Heart right ventricle (tissue), 16 donors: ENCODE measurements around the gene SDC1. TPM values are rescaled to one million over a fixed set of nuclear protein-coding genes. Genes with fewer than 3 reads are reported as not detected.
A peak's percentile ranks its signal among the peaks of the same experiment; 100 is the strongest.
"Not testable (repeated sequence)": the region's sequence is repeated elsewhere in the genome, so short reads cannot be mapped to it uniquely, and the experiment has no call there.

Experiments
- ATAC-seq, 8 donors: fragments of 200-7000 bp; cut with Tn5 transposase; one replicate each; pipeline ENCODE4 v1.9.1; 2020; ENCODE audit warnings: mild to moderate bottlenecking in 8 of 8, moderate library complexity in 8 of 8, moderate number of reproducible peaks in 1 of 8
- DNase-seq, 2 donors: peaks; one replicate each; pipeline ENCODE4 v3.0.0-alpha.2; 2020
- H3K27ac ChIP-seq, 10 donors: fragments of 200-600 bp; sonication (generic) in 2 of 10; one replicate each; pipeline versions ENCODE4 v1.5.0 to v1.8.0; 2020 to 2022; ENCODE audit warnings: mild to moderate bottlenecking in 3 of 10
- H3K27me3 ChIP-seq, 7 donors: fragments of 200-600 bp; one replicate each; pipeline ENCODE4 v1.8.0; 2021 to 2022; ENCODE audit warnings: mild to moderate bottlenecking in 2 of 7
- H3K36me3 ChIP-seq, 9 donors: fragments of 200-600 bp; sonication (generic) in 1 of 9; one replicate each; pipeline versions ENCODE4 v1.5.0 to v1.8.0; 2020 to 2022; ENCODE audit warnings: mild to moderate bottlenecking in 2 of 9
- H3K4me1 ChIP-seq, 9 donors: fragments of 200-600 bp; sonication (generic) in 1 of 9; one replicate each; pipeline versions ENCODE4 v1.5.0 to v1.8.0; 2020 to 2022; ENCODE audit warnings: mild to moderate bottlenecking in 4 of 9
- H3K4me3 ChIP-seq, 10 donors: fragments of 200-600 bp; sonication (generic) in 2 of 10; one replicate each; pipeline versions ENCODE4 v1.5.0 to v1.8.0; 2020 to 2022; ENCODE audit warnings: mild to moderate bottlenecking in 7 of 10, moderate library complexity in 2 of 10
- H3K9me3 ChIP-seq, 11 donors: fragments of 200-600 bp in 10 of 11; sonication (generic) in 2 of 11; one replicate each; pipeline versions ENCODE4 v1.5.0 to v1.8.0; 2013 to 2022; ENCODE audit warnings: mild to moderate bottlenecking in 2 of 11, control low read depth in 1 of 11, moderate library complexity in 1 of 11
- WGBS, 2 donors: extraction: QIAGEN DNeasy Blood & Tissue Kit; methylation state at CpG; one replicate each; pipeline ENCODE4 v1.1.7; 2013; ENCODE audit warnings: inconsistent platforms in 1 of 2; 5-methylcytosine and 5-hydroxymethylcytosine counted together
- intact Hi-C, 10 donors: fragments of 100-400 bp; cut with DNase I; formaldehyde crosslinking; loops; one replicate each; pipeline versions ENCODE4 v1.11.1 to v1.14.2; 2022
- long read RNA-seq, 3 donors: library from polyadenylated mRNA; unstranded; transcript quantifications; one replicate each; pipeline ENCODE4 v2.0.0, GENCODE V29; 2020 to 2021
- polyA plus RNA-seq, 2 donors: library from polyadenylated mRNA; stranded (reverse); fragments of 200-250 nt; gene quantifications; one replicate each; pipeline ENCODE4 v1.2.3, GENCODE V29; 2013
- total RNA-seq, 10 donors: library from RNA; stranded (reverse); fragmentation: NEBNext Ultra II Directional in 3 of 10; extraction: Animal tissue kit (Norgen Biotek cat#: 25700) in 3 of 10; gene quantifications; one replicate each; pipeline versions ENCODE4 v1.2.1 to v1.2.4, GENCODE V29; 2021 to 2023
- TF ChIP-seq, protein P1 (sequence below), 9 donors: fragments of 200-600 bp; sonication (generic) in 2 of 9; IDR thresholded peaks; one replicate each; pipeline versions ENCODE4 v1.5.0 to v1.8.0; 2021 to 2022; ENCODE audit warnings: antibody characterized with exemption in 9 of 9, mild to moderate bottlenecking in 5 of 9, moderate library complexity in 1 of 9
- donor health status: Arrhythmogenic right ventricular cardiomyopathy.
- donor health status: ischemic (EF 13 %, LVEDD 7.1; RV severe dilation, severe dysfunction).
- donor health status: healthy with polysubstance abuse.
- donor health status: DM: no; HTN: yes; CAD: no.
- donor health status: DM: no; HTN: no; CAD: no.
- donor health status: ischemic (EF 25% LVEDD 6.9; RV normal size, moderate dysfunction).
- donor health status: ischemic (EF 25% LVEDD 5.7; RV mildly dilated, moderate dysfunction).
- donor health status: healthy.
- donor health status: DM: yes; HTN: yes; CAD: no.
- donor health status: Ischemic cardiomyopathy.
- donor health status: ischemic (EF 35%, LVEDD 5.7; RV mildly dilated, moderate dysfunction).
- donor health status: nonischemic (EF 11% LVEDD 7.7; RV severe dilation, severe dysfunction).
- donor health status: DM: yes; HTN: yes; CAD: no.
- donor health status: PGD.
- donor health status: ischemic (EF 29% LVEDD 5.4; RV normal size, mild dysfunction).
- donor health status: nonischemic (EF 23%, LVEDD 6.1; RV moderate dilation, normal function).

SDC1 gene
- total RNA-seq, result 1 to 10 TPM in 2 of 10 donors, under 1 TPM in 6, not detected in 2; 0.27 to 2.1 (median 0.33) TPM
- polyA plus RNA-seq, result under 1 TPM; 0.30 to 0.44 TPM
- long read RNA-seq, donor 1, partial matches to known transcripts, result 0 of 1 reads
- long read RNA-seq, donor 1, other reads (novel, unspliced or antisense), result 1 of 1 reads
- long read RNA-seq, donor 2, result 0 reads
- long read RNA-seq, donor 3, partial matches to known transcripts, result 0 of 1 reads
- long read RNA-seq, donor 3, other reads (novel, unspliced or antisense), result 0 of 1 reads

DNA sequence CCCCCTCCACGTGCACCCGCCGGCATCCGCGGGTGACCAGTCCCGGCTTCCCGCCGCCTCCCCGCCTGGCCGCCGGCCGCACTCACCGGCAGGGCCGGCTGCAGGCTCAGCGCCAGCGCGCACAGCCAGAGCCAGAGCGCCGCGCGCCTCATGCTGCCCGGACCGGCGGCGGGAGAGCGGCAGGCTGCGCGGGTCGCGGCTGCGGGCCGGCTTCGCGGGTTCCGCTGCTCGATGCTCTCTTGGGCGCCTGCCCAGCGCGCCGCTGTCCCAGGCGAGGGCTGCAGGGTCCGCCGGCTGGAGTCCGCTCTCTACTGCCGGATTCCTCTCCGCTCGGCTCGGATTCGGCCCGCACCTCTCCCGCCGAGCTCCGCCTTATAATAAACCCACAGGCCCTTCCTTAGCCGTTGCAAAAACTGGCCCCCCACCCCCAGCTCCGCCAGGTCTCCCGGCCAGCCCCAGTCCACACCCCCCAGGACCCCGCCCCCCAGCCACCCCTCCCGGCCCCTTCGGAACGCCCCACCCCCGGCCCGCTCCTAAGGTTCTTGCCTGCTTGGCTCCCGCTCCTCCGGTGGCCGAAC, at the start of gene SDC1:
SDC1 (minus strand) TSS at position 415 of the 578 bp plus-strand sequence; CDS start at position 152, 263 bp downstream.
- TF ChIP-seq, protein P1, sequence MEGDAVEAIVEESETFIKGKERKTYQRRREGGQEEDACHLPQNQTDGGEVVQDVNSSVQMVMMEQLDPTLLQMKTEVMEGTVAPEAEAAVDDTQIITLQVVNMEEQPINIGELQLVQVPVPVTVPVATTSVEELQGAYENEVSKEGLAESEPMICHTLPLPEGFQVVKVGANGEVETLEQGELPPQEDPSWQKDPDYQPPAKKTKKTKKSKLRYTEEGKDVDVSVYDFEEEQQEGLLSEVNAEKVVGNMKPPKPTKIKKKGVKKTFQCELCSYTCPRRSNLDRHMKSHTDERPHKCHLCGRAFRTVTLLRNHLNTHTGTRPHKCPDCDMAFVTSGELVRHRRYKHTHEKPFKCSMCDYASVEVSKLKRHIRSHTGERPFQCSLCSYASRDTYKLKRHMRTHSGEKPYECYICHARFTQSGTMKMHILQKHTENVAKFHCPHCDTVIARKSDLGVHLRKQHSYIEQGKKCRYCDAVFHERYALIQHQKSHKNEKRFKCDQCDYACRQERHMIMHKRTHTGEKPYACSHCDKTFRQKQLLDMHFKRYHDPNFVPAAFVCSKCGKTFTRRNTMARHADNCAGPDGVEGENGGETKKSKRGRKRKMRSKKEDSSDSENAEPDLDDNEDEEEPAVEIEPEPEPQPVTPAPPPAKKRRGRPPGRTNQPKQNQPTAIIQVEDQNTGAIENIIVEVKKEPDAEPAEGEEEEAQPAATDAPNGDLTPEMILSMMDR (IDR thresholded peaks at IDR 0.05), result no peak
- intact Hi-C loops, result loop anchor here in 7 of 10 donors (2.0 to 10.0 kb wide), 5 partner anchors 90 to 120 kb away; no protein-coding TSS in a partner anchor
- Histone ChIP-seq H3K9me3 (no peaks in the 10 kb centered on the region), H3K27ac (no peak within 1 kb of the TSS), H3K4me3 (peak within 1 kb of the TSS; percentile 25 to 61 (median 56)), H3K36me3 (no peaks in the 10 kb centered on the region), H3K4me1 (peaks cover 0 to 22% (median 19%) of the 10 kb centered on the region in 9 donors), H3K27me3 (peaks cover 0 to 70% (median 46%) of the 10 kb centered on the region in 7 donors)
- ATAC-seq, result peak; percentile 38 to 72 (median 66)
- peak in 1 of 2 donors; percentile 52 for DNase-seq
- WGBS, 2 donors, result 1% methylated on average over 61 to 65 of the region's 65 CpGs

DNA sequence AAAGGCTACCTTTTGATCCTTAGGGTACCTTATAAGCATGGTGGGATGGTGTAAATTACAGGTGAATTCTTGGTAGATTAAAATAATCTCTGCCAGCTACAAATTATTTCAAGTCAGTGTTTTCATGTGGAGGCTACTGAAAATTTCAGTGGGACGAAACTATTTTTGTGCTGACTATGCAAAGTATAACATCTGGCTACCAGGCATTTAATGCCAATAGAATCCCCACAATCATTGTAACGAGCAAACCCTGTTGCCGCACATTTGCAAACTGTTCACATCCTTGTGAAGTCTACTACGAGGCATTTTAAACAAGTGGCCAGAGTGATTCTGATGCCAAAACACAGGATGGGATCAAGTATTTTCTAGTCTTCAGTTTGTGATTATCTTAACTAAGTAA, 48.1 kb upstream of the SDC1 start:
- Histone ChIP-seq H3K9me3 (no peaks in the 10 kb centered on the region), H3K27me3 (no peaks in the 10 kb centered on the region), H3K27ac (no peak overlapping the region), H3K36me3 (peaks cover 0 to 88% (median 3%) of the 10 kb centered on the region in 9 donors), H3K4me1 (peaks cover 0 to 4% (median 0%) of the 10 kb centered on the region in 9 donors), H3K4me3 (no peak overlapping the region)
- ATAC-seq (no peak), DNase-seq (no peak)
- WGBS, 2 donors, result 93 to 94% methylated on average over 4 of the region's 4 CpGs
- intact Hi-C loops, result no loop called here
- TF ChIP-seq, protein P1 (IDR thresholded peaks at IDR 0.05), result no peak

- WGBS, 2 donors, result 92 to 98% methylated on average over 6 of the region's 6 CpGs
- H3K27ac ChIP-seq, DNase-seq, H3K27me3 ChIP-seq, H3K4me1 ChIP-seq, H3K9me3 ChIP-seq, intact Hi-C loops, ATAC-seq, H3K4me3 ChIP-seq: not testable (repeated sequence)
- H3K36me3 ChIP-seq, result peaks cover 0 to 78% (median 3%) of the 10 kb centered on the region in 9 donors
Observed at GRCh38 chr2:20268317-20268716, 43.4 kb upstream of the SDC1 start.

DNA sequence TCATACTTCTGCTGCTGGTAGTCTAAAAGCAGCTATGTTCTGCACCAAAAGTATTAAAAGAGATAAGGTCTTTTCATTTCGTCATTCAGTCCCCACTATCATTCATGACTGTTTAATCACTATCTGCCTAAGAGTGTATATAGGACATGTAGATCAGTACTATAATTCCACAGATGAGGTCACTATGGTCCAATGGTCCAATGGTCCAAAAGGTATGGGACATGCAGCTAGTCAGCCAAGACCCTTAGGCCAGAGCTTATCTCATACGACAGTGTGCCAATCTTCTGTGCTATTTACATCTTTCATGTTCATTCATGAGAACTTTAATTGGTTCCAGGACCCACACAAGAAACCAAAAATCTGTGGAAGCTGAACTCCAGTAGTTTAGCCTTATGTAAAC, 42.6 kb upstream of the SDC1 start:
- Histone ChIP-seq H3K9me3 (no peaks in the 10 kb centered on the region), H3K4me1 (no peaks in the 10 kb centered on the region), H3K27ac (no peak overlapping the region), H3K4me3 (no peak overlapping the region), H3K27me3 (no peaks in the 10 kb centered on the region), H3K36me3 (peaks cover 0 to 79% (median 3%) of the 10 kb centered on the region in 9 donors)
- TF ChIP-seq, protein P1 (IDR thresholded peaks at IDR 0.05), result no peak
- WGBS, 2 donors, result 62 to 75% methylated on average over 2 of the region's 2 CpGs
- DNase-seq (no peak), ATAC-seq (no peak)
- intact Hi-C loops, result no loop called here

GRCh38 chr2:20264629-20265028, 39.7 kb upstream of the SDC1 start:
- Histone ChIP-seq H3K36me3 (peaks cover 0 to 80% (median 4%) of the 10 kb centered on the region in 9 donors), H3K4me1 (no peaks in the 10 kb centered on the region), H3K27me3 (no peaks in the 10 kb centered on the region), H3K4me3 (no peak overlapping the region), H3K9me3 (no peaks in the 10 kb centered on the region), H3K27ac (no peak overlapping the region)
- TF ChIP-seq, protein P1 (IDR thresholded peaks at IDR 0.05), result no peak
- intact Hi-C loops, result no loop called here
- WGBS, 2 donors, result 68 to 74% methylated on average over 2 of the region's 2 CpGs
- ATAC-seq (no peak), DNase-seq (no peak)
